HepG2 (cell line): ENCODE results near the gene HPD. TPM values are rescaled to one million over a fixed set of nuclear protein-coding genes. Genes with fewer than 3 reads are reported as not detected.

ENCODE experiments used
- CHCHD3 ChIP-seq: sonication (generic); formaldehyde crosslinking; IDR thresholded peaks from 2 replicates; pipeline ENCODE4 v1.8.0; 2022; ENCODE audit warnings: mild to moderate bottlenecking, missing genetic modification reagents, moderate library complexity
- CREB1 ChIP-seq, 2 experiments: fragments of 450-650 bp in 1 of 2; IDR thresholded peaks; 2 replicates each; pipeline ENCODE4 v1.6.1; 2016 to 2017; ENCODE audit warnings: control low read depth in 1 of 2, mild to moderate bottlenecking in 1 of 2, missing compliant biosample characterization in 1 of 2, missing genetic modification characterization in 1 of 2
- FOSL2 ChIP-seq: sonication (generic); formaldehyde crosslinking; IDR thresholded peaks from 2 replicates; pipeline ENCODE4 v1.4.0; 2020; ENCODE audit warnings: missing genetic modification reagents
- FOXJ3 ChIP-seq: sonication (generic); formaldehyde crosslinking; IDR thresholded peaks from 2 replicates; pipeline ENCODE4 v1.4.0; 2020; ENCODE audit warnings: missing genetic modification reagents, mild to moderate bottlenecking, borderline replicate concordance
- GABPA ChIP-seq, 2 experiments: IDR thresholded peaks; 2 replicates each; pipeline ENCODE4 v1.6.1; 2011 to 2016; ENCODE audit warnings: low read depth in 2 of 2, low read length in 1 of 2, missing biosample characterization in 1 of 2, missing genetic modification characterization in 1 of 2
- HES4 ChIP-seq: sonication (generic); formaldehyde crosslinking; IDR thresholded peaks from 2 replicates; pipeline ENCODE4 v1.9.0; 2021; ENCODE audit warnings: mild to moderate bottlenecking, missing genetic modification reagents, borderline replicate concordance
- IKZF1 ChIP-seq: fragments of 450-650 bp; IDR thresholded peaks from 2 replicates; pipeline ENCODE4 v1.7.1; 2016
- MTF2 ChIP-seq: sonication (generic); formaldehyde crosslinking; IDR thresholded peaks from 2 replicates; pipeline ENCODE4 v1.5.0; 2020; ENCODE audit warnings: missing genetic modification reagents, borderline replicate concordance
- NR2F2 ChIP-seq: IDR thresholded peaks from 2 replicates; pipeline ENCODE4 v1.6.1; 2012; ENCODE audit warnings: low read depth, inconsistent platforms, borderline replicate concordance
- ZNF138 ChIP-seq: sonication (generic); formaldehyde crosslinking; IDR thresholded peaks from 2 replicates; pipeline ENCODE4 v1.5.0; 2020; ENCODE audit warnings: mild to moderate bottlenecking, low read depth, missing genetic modification reagents
- ZNF143 ChIP-seq: sonication (generic); formaldehyde crosslinking; IDR thresholded peaks from 2 replicates; pipeline ENCODE4 v1.4.0; 2020; ENCODE audit warnings: missing genetic modification reagents
- ZNF326 ChIP-seq: sonication (generic); formaldehyde crosslinking; IDR thresholded peaks from 2 replicates; pipeline ENCODE4 v1.4.0; 2020; ENCODE audit warnings: missing genetic modification reagents, borderline replicate concordance
- ZNF501 ChIP-seq: sonication (generic); formaldehyde crosslinking; IDR thresholded peaks from 2 replicates; pipeline ENCODE4 v1.5.1; 2020; ENCODE audit warnings: mild to moderate bottlenecking, moderate library complexity, missing genetic modification reagents
- ZNF577 ChIP-seq: sonication (generic); formaldehyde crosslinking; IDR thresholded peaks from 2 replicates; pipeline ENCODE4 v1.4.0; 2020; ENCODE audit warnings: mild to moderate bottlenecking, low read depth, missing genetic modification reagents, borderline replicate concordance
- ZNF660 ChIP-seq: sonication (generic); formaldehyde crosslinking; IDR thresholded peaks from 2 replicates; pipeline ENCODE4 v1.5.1; 2020; ENCODE audit warnings: mild to moderate bottlenecking, low read depth, missing genetic modification reagents, borderline replicate concordance
- ZNF720 ChIP-seq: sonication (generic); formaldehyde crosslinking; IDR thresholded peaks from 2 replicates; pipeline ENCODE4 v1.4.0; 2020; ENCODE audit warnings: missing genetic modification reagents
- ZNF782 ChIP-seq: sonication (generic); formaldehyde crosslinking; IDR thresholded peaks from 2 replicates; pipeline ENCODE4 v1.4.0; 2020; ENCODE audit warnings: missing genetic modification reagents, mild to moderate bottlenecking, borderline replicate concordance
- ZNF792 ChIP-seq: IDR thresholded peaks from 2 replicates; pipeline ENCODE4 v1.6.1; 2016
- ZNF879 ChIP-seq: sonication (generic); formaldehyde crosslinking; IDR thresholded peaks from 2 replicates; pipeline ENCODE4 v1.8.1; 2023; ENCODE audit warnings: missing genetic modification reagents
- polyA plus RNA-seq, 8 experiments: library from polyadenylated mRNA; depleted of rRNA in 3 of 8; stranded (reverse) in 7 of 8; unstranded in 1 of 8; fragments of >200 nt; fragmentation: Illumina TruSeq in 4 of 8; extraction: Trizol in 4 of 8; gene quantifications; 2 replicates each; pipeline versions ENCODE4 v1.2.1 to v1.2.3, GENCODE V29; 2011 to 2016; ENCODE audit warnings: low read depth in 4 of 8, missing spikeins in 1 of 8, mixed read lengths in 1 of 8; ENCODE audit not compliant: insufficient read depth in 1 of 8
- total RNA-seq, 5 experiments: library from RNA; depleted of rRNA; stranded (reverse); fragments of >200 nt; fragmentation: Illumina TruSeq; extraction: Trizol; gene quantifications; 2 replicates each; pipeline ENCODE4 v1.2.3, GENCODE V29; 2016; ENCODE audit warnings: low read depth in 1 of 5
- TF ChIP-seq, protein P1 (sequence below): sonication (generic); formaldehyde crosslinking; IDR thresholded peaks from 2 replicates; pipeline ENCODE4 v1.9.0; 2021; ENCODE audit warnings: missing genetic modification reagents, borderline replicate concordance
- TF ChIP-seq, protein P2 (sequence below): sonication (generic); formaldehyde crosslinking; conservative IDR thresholded peaks from 2 replicates; pipeline ENCODE4 v1.8.0; 2022; ENCODE audit warnings: missing genetic modification reagents
- TF ChIP-seq, protein P3 (sequence below): sonication (generic); formaldehyde crosslinking; IDR thresholded peaks from 2 replicates; pipeline ENCODE4 v1.5.1; 2020; ENCODE audit warnings: mild to moderate bottlenecking, missing genetic modification reagents

The HPD gene
- total and polyA plus RNA-seq, 2 of the 13 experiments (the other 11 are each of a cell fraction or from before 2014, with no cell fraction given) = 120 to 195 TPM

DNA sequence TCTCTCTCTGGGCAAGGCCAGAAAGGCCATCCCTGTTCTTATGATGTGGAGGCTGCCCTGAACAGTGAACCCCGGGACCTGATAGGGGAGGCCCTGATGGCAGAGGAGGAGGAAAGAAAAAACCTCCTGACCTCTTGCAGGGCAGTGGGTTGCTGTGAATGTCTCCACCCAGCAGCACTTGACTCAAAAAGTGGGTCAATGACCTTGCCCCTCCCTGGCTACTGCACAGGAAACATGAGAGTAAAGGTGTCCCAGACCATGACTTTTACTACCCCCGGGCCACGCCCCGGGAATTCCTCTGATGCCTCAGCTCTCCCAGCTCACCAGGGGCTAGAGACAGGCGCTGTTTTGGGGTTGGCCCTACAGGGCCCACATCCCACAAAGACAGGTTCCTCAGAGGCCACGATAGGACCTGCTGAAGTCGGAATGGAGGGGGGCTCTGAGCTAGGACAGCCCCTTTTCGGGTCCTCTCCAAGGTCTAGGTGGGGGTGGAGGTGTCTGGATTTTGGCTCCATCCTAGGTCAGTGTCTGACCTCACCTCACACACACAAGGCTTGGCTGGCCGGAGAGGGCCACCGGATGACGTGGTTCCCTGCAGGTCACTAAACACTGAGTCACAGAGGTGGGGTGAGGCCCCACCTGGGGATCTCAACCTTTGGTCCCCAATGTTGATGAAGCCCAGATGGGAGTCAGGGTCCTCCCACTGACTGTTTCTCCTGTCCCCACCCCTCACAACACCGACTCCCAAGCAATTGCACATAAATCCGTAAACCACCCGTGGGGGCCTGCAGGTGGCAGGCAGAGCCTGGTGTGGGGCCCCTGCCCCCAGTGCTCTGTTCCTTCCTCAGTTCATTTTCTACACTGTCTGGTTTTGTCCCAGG lies 66.7 kb downstream of the HPD start (continued):
- TF ChIP-seq FOXJ3 (CRISPR knock-in tag) (no peak), ZNF138 (CRISPR knock-in tag) (no peak), FOSL2 (CRISPR knock-in tag) (peak; percentile 92), ZNF326 (CRISPR knock-in tag) (no peak), ZNF143 (CRISPR knock-in tag) (no peak), ZNF501 (CRISPR knock-in tag) (no peak; the same call in none of the 2 replicates), ZNF660 (CRISPR knock-in tag) (no peak), CREB1 (IDR thresholded peaks at IDR 0.05) (peak; percentile 80), CREB1 (CRISPR knock-in tag; IDR thresholded peaks at IDR 0.05) (no peak), ZNF577 (CRISPR knock-in tag) (no peak), ZNF782 (no peak), ZNF792 (CRISPR knock-in tag) (peak; percentile 28), CHCHD3 (CRISPR knock-in tag) (no peak), ZNF879 (CRISPR knock-in tag) (no peak), ZNF720 (CRISPR knock-in tag) (no peak), HES4 (CRISPR knock-in tag) (no peak), GABPA (IDR thresholded peaks at IDR 0.05; ENCODE audit: low read depth, low read length) (no peak), GABPA (CRISPR knock-in tag; IDR thresholded peaks at IDR 0.05; ENCODE audit: low read depth) (peak; percentile 41; the same call in 1 of the 2 replicates), IKZF1 (no peak), NR2F2 (no peak), MTF2 (CRISPR knock-in tag) (no peak)
- TF ChIP-seq, protein P1, sequence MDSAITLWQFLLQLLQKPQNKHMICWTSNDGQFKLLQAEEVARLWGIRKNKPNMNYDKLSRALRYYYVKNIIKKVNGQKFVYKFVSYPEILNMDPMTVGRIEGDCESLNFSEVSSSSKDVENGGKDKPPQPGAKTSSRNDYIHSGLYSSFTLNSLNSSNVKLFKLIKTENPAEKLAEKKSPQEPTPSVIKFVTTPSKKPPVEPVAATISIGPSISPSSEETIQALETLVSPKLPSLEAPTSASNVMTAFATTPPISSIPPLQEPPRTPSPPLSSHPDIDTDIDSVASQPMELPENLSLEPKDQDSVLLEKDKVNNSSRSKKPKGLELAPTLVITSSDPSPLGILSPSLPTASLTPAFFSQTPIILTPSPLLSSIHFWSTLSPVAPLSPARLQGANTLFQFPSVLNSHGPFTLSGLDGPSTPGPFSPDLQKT (CRISPR knock-in tag) = no peak
- TF ChIP-seq, protein P2, sequence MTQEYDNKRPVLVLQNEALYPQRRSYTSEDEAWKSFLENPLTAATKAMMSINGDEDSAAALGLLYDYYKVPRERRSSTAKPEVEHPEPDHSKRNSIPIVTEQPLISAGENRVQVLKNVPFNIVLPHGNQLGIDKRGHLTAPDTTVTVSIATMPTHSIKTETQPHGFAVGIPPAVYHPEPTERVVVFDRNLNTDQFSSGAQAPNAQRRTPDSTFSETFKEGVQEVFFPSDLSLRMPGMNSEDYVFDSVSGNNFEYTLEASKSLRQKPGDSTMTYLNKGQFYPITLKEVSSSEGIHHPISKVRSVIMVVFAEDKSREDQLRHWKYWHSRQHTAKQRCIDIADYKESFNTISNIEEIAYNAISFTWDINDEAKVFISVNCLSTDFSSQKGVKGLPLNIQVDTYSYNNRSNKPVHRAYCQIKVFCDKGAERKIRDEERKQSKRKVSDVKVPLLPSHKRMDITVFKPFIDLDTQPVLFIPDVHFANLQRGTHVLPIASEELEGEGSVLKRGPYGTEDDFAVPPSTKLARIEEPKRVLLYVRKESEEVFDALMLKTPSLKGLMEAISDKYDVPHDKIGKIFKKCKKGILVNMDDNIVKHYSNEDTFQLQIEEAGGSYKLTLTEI (CRISPR knock-in tag) = no peak
- TF ChIP-seq, protein P3, sequence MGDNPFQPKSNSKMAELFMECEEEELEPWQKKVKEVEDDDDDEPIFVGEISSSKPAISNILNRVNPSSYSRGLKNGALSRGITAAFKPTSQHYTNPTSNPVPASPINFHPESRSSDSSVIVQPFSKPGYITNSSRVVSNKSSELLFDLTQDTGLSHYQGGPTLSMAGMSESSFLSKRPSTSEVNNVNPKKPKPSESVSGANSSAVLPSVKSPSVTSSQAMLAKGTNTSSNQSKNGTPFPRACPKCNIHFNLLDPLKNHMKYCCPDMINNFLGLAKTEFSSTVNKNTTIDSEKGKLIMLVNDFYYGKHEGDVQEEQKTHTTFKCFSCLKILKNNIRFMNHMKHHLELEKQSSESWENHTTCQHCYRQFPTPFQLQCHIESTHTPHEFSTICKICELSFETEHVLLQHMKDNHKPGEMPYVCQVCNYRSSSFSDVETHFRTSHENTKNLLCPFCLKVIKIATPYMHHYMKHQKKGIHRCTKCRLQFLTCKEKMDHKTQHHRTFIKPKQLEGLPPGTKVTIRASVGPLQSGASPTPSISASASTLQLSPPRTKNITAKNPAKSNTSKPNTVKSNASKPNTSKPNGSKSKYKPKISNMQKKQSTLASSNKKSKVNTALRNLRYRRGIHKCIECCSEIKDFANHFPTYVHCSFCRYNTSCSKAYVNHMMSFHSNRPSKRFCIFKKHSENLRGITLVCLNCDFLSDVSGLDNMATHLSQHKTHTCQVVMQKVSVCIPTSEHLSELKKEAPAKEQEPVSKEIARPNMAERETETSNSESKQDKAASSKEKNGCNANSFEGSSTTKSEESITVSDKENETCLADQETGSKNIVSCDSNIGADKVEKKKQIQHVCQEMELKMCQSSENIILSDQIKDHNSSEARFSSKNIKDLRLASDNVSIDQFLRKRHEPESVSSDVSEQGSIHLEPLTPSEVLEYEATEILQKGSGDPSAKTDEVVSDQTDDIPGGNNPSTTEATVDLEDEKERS (CRISPR knock-in tag) = no peak
